Activated CD8-positive, alpha-beta memory T cell treated with anti-CD3 and anti-CD28 coated beads, Interleukin-2, amount 50 U/mL, for 4 hours (primary cell): ENCODE results near the gene JAKMIP2.

Source experiments
- DNase-seq: peaks from one replicate; pipeline ENCODE4 v3.0.0-alpha.2; 2020

The JAKMIP2 gene

GRCh38 chr5:147552897-147553296 is 229.6 kb downstream of the JAKMIP2 start:
- no peak for DNase-seq

- DNase-seq = no peak
Observed at GRCh38 chr5:147551677-147552076, 230.9 kb downstream of the JAKMIP2 start.

- no peak for DNase-seq
Observed at GRCh38 chr5:147547730-147548129, 234.8 kb downstream of the JAKMIP2 start.

- no peak for DNase-seq
Observed at GRCh38 chr5:147544556-147544955, 238.0 kb downstream of the JAKMIP2 start.

- no peak for DNase-seq
Observed at GRCh38 chr5:147539053-147539452, 243.5 kb downstream of the JAKMIP2 start.

- DNase-seq = no peak
Observed at GRCh38 chr5:147538236-147538635, 244.3 kb downstream of the JAKMIP2 start.
